Measurements from ENCODE around the gene BBX.
"Not testable (repeated sequence)": the region's sequence is repeated elsewhere in the genome, so short reads cannot be mapped to it uniquely, and the experiment has no call there.

Gene BBX

DNA sequence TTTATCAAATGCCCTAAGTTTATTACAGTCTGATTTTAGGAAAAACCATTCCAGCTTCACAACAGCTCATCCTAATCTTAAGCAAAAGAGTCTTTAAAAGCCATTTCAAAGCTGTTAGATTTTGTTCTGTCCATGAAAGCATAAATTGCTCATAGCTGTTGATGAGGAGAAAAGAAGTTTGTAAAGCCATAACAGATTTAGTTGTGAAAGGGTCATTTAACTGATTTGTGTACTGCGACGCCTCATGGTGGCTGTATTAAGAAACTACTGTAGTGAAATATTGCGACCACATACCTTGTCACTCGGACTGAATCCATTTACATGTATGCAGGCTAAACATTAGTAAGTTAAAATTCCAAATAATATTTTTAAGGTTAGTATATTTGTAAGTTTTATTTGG is 20.9 kb downstream of the BBX start:
- no peak for DNase-seq

GRCh38 chr3:107545680-107546120 is 22.9 kb downstream of the BBX start:
- DNase-seq: no peak

DNA sequence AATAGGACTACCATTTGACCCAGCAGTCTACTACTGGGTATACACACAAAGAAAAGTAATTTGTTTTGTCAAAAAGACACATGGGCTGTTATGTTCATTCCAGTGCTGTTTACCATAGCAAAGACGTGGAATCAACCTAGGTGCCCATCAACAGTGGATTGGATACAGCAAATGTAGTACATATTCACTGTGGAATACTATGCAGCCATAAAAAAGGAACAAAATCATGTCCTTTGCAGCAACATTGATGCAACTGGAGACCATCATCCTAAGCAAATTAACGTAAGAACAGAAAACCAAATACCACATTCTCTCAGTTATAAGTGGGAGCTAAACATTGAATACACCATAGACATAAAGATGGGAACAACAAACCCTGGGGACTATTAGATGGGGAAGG is 25.8 kb downstream of the BBX start:
- no peak for DNase-seq

DNA sequence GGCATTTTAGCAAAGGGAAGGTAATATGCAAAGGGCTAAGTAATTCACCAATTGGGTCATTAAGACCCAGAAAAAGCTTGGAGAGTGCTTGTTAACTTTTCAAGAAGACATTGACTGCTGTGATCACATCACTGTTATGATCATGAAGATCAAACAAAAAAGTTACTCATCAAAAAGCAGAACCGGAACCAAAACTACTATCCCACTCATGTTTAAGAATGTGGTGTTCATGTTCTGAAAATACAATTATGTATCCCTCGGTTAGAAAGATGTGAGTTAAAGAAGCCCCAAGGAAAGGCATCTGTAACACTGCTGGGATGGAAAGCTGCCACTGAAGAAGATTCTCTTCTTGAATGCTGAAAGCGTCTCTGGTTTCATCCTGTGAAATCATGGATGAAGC is 32.6 kb downstream of the BBX start:
- no peak for DNase-seq

- no peak for DNase-seq
These were observed 35.0 kb downstream of the BBX start for GRCh38 chr3:107557743-107558142.

- no peak for DNase-seq
These were observed 37.4 kb downstream of the BBX start for GRCh38 chr3:107560166-107560565.

GRCh38 chr3:107561980-107562379 is 39.2 kb downstream of the BBX start:
- no peak for DNase-seq

- no peak for DNase-seq
These were observed 40.3 kb downstream of the BBX start for GRCh38 chr3:107562969-107563529.

DNA sequence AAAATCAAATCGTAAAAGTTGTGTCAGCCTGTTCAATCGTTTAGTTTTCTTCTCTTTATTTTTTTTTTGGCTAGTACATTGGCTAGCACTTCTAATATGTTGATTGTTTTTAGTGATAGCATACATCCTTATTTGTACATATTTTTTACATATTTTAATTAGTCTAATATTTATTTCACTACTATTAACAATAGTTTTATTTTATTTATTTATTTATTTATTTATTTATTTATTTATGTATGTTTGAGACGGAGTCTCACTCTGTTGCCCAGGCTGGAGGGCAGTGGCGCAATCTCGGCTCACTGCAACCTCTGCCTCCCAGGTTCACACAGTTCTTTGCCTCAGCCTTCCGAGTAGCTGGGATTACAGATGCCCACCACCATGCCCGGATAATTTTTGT is 42.5 kb downstream of the BBX start:
- not testable (repeated sequence) for DNase-seq

DNA sequence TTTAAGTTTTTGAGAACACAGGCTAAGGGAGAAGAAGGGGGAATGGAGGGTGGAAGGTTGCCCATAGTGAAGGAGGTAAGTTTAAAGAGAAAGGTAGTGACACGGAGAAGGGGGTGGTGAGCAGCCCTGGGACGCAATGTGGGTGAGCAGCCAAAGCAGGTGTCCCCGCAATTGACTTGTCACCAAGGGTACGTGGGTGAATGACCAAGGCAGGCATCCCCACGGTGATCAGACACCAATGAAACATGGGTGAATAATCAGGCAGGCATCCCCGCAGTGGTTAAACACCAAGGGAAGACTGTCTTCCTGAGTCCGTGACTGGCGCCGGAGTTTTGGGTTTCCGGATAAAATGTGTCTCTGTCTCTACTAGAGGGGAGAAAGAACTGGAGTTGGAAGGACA is 48.3 kb downstream of the BBX start:
- DNase-seq: not testable (repeated sequence)

DNA sequence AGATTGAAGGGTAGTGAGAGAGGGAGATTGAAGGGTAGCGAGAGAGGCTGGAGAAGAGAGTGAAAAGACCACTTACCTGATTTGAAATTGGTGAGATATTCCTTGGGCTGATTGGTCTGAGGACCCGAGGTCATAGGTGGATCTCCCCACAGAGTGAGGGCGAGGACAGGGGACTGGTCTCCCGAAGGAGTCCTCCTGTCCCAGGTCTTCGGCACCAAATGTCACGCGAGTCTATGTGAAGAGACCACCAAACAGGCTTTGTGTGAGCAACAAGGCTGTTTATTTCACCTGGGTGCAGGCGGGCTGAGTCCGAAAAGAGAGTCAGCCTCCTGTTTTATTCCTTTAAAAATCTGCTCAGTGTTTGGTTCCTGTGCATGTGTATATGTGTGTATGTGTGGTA is 48.7 kb downstream of the BBX start:
- DNase-seq: not testable (repeated sequence)

GRCh38 chr3:107574650-107575049 is 51.9 kb downstream of the BBX start:
- no peak for DNase-seq

- no peak for DNase-seq
These were observed 55.3 kb downstream of the BBX start for GRCh38 chr3:107578091-107578490.

GRCh38 chr3:107578523-107578922 is 55.8 kb downstream of the BBX start:
- no peak for DNase-seq

DNA sequence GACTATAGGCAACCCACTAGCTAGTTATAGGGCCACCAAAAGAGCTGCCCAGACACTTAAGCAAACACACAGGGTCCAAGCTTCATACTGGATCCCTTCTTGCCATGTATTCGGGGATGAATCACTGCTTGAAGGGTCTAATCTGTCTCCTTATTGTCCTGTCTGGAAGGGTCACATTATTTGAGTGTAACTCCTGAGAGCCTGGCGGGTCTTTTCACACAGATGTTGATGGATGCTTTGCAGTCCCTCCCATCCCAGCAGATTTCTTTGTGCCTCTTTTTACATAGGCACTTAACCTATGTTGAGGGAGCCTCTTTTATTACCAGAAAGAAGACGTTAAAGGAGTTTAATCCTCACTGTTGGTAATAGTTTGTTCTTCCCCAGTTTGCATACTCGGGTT is 56.6 kb downstream of the BBX start:
- no peak for DNase-seq

- no peak for DNase-seq
These were observed 58.5 kb downstream of the BBX start for GRCh38 chr3:107581230-107581629.

GRCh38 chr3:107588217-107588616 is 65.5 kb downstream of the BBX start:
- DNase-seq: no peak

DNA sequence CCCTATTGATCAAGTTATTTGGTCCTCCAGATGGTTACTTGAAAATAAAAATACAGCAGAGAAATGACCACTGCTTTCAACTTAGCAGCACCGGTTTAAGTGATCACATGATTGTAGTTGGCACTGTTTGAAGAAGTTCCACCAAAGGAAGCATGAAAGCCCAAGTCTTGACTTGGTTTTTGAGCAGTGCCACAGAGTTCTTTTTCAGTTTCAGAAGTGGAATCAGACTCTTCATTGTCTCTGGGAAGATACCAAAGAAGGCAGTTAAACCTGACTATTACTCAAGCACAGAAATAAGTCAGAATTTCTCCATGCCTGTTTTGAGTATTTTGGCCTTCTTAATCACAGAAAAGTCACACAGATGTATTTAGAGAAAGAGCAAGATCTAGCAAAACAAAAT is 66.7 kb downstream of the BBX start:
- no peak for DNase-seq

DNA sequence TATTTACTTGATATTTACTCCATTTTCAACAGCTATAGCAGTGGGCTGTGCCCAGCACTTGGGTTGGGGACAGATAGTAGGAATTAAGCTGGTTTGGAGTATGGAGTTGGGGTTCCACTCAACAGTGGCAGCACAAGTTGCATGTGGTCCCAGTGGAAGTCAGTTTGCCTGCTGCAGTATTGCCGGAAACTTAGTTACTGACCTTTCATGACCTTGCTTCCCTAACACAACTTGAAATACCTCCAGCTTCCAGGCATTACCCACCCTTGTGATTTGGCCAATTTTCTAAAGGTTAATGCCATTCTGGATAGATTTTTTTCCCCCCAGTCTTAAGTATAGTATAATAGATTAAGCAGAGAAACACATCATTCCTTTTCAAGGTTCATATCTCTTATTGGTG is 68.0 kb downstream of the BBX start:
- DNase-seq: no peak

DNA sequence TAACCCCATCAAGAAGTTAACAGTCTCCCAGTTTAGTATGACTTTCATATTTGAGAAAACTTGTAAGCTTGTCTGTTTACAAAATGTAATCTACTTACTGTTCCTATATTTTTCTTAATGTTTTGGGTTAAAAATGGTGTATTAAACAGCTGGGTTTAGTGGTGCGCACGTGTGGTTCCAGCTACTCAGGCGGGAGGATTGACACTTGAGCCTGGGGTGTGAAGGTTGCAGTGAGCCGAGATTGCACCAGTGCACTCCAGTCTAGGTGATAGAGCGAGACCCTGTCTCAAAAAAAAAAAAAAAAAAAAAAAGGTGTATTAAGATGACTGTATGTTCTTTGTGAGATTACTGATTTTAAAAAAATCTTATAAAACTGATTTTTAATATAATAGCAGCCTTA is 69.3 kb downstream of the BBX start:
- no peak for DNase-seq

DNA sequence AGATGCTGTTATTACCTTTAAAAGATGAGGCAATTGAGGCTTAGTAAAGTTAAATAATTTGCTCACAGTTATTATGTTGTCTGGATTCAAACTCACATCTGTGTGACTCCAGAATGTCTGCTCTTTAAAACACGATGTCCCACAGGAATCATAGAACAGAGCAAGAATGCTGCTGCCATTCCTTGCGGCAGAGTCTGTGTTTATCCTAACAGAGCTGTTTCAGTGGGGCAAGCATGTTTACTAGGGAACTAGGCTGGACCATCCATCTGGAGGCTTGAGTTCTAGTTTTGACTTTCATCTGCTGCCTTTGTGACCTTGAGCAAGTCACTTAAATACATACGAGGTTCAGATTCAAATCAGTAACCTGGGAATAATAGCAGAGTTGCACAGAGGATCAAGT is 72.1 kb downstream of the BBX start:
- no peak for DNase-seq

- DNase-seq: no peak
These were observed 73.9 kb downstream of the BBX start for GRCh38 chr3:107596639-107597038.

- peak; percentile 67 for DNase-seq
These were observed 76.4 kb downstream of the BBX start for GRCh38 chr3:107598926-107599771.

GRCh38 chr3:107599772-107600145 is 77.0 kb downstream of the BBX start:
- no peak for DNase-seq

DNA sequence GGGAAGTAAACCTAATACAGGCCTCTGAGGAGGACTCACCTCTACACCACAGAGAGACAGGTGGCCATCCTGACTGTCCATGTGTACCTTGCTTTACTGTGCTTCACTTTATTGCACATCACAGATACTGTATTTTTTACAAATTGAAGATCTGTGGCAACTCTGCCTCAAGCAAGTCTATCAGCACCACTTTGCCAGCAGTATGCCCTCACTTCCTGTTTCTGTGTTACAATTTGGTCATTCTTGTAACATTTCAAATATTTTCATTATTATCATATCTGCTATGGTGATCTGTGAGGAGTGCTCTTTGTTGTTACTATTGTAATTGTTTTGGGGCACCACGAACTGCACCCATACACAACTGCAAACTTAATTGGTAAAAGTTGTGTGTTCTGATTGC is 78.0 kb downstream of the BBX start:
- no peak for DNase-seq

Measured in activated CD8-positive, alpha-beta memory T cell treated with anti-CD3 and anti-CD28 coated beads for 24 hours (primary cell).